HCT116 (cell line): ENCODE results near the gene SH3TC1. TPM values are rescaled to one million over a fixed set of nuclear protein-coding genes. Genes with fewer than 3 reads are reported as not detected.

ENCODE experiments used
- ATAC-seq: fragments of 200-7000 bp; cut with Tn5 transposase; 2 replicates; pipeline ENCODE4 v1.9.1; 2020; ENCODE audit warnings: mild to moderate bottlenecking, moderate library complexity
- BruUV-seq: library from RNA; stranded (reverse); fragments of 400-500 nt; replicated peaks from 2 replicates; lab custom pipeline; 2021; lab: Mats Ljungman, UMichigan
- CTCF ChIA-PET: fragments of 300-600 bp; sonication (Branson Sonifier 250); formaldehyde crosslinking; loops from one replicate; lab custom pipeline; 2021; ENCODE audit warnings: antibody characterized with exemption; lab: Charles Lee
- POLR2A ChIA-PET: fragments of 300-600, 350-600 bp; sonication (Branson Sonifier 250); formaldehyde crosslinking; loops from one replicate; lab custom pipeline; 2021; ENCODE audit warnings: antibody characterized with exemption; lab: Charles Lee
- RAD21 ChIA-PET, 2 experiments: fragments of 300-600 bp; sonication (Branson Sonifier 250); formaldehyde crosslinking; loops; one replicate each; lab custom pipeline; 2023; ENCODE audit warnings: low total read pairs in 2 of 2; ENCODE audit not compliant: uncharacterized antibody in 2 of 2, unreplicated experiment in 2 of 2, low non-redundant PET in 1 of 2; lab: Charles Lee
- DNase-seq: peaks from one replicate; pipeline ENCODE4 v3.0.0-alpha.2; 2010; ENCODE audit warnings: low read depth, low spot score
- H2AFZ ChIP-seq: fragments of 200-600 bp; shearing (Covaris generic), sonication (generic); 2 replicates; pipeline ENCODE4 v1.6.1; 2017; ENCODE audit warnings: low read depth, mixed run types, mixed read lengths, antibody characterized with exemption, low read length; ENCODE audit not compliant: poor library complexity, severe bottlenecking
- H3K27ac ChIP-seq: 2 replicates; pipeline ENCODE4 v1.5.1; 2012; ENCODE audit warnings: low read depth, low read length
- H3K27me3 ChIP-seq: fragments of 200-600 bp; sonication (generic); 2 replicates; pipeline ENCODE4 v1.6.1; 2016; ENCODE audit warnings: mixed run types, low read length, mixed read lengths; ENCODE audit not compliant: insufficient read depth
- H3K36me3 ChIP-seq, 2 experiments: fragments of 200-500 bp in 1 of 2; fragments of 200-600 bp in 1 of 2; sonication (Bioruptor generic) in 1 of 2; sonication (generic) in 1 of 2; 2 replicates each; pipeline versions ENCODE4 v1.5.1 to v1.6.1; 2014 to 2016; ENCODE audit warnings: low read length in 2 of 2, inconsistent platforms in 1 of 2, mixed read lengths in 1 of 2, mixed run types in 1 of 2; ENCODE audit not compliant: insufficient read depth in 2 of 2, control insufficient read depth in 1 of 2
- H3K4me1 ChIP-seq, 2 experiments: fragments of 200-600 bp in 1 of 2; sonication (generic) in 1 of 2; 2 replicates each; pipeline versions ENCODE4 v1.5.1 to v1.6.1; 2012 to 2017; ENCODE audit warnings: low read length in 2 of 2, inconsistent platforms in 1 of 2, mild to moderate bottlenecking in 1 of 2, mixed read lengths in 1 of 2, mixed run types in 1 of 2, moderate library complexity in 1 of 2; ENCODE audit not compliant: insufficient read depth in 2 of 2, control insufficient read depth in 1 of 2
- H3K4me2 ChIP-seq: fragments of 200-600 bp; sonication (generic); 2 replicates; pipeline ENCODE4 v1.6.1; 2017; ENCODE audit warnings: mixed run types, low read length, mixed read lengths
- H3K4me3 ChIP-seq, 2 experiments: fragments of 200-600 bp in 1 of 2; sonication (generic) in 1 of 2; replicated peaks in 1 of 2; 2 replicates each; pipeline ENCODE4 v1.5.1; 2011 to 2016; ENCODE audit warnings: low read length in 2 of 2, control low read depth in 1 of 2, low read depth in 1 of 2, mild to moderate bottlenecking in 1 of 2, mixed read lengths in 1 of 2, mixed run types in 1 of 2
- H3K79me2 ChIP-seq: fragments of 200-600 bp; sonication (generic); 2 replicates; pipeline ENCODE4 v1.6.1; 2017; ENCODE audit warnings: mild to moderate bottlenecking, mixed run types, low read length, moderate library complexity, mixed read lengths; ENCODE audit not compliant: insufficient read depth
- H3K9ac ChIP-seq: fragments of 200-600 bp; sonication (generic); 2 replicates; pipeline ENCODE4 v1.6.1; 2016; ENCODE audit warnings: low read length, mixed read lengths
- H3K9me2 ChIP-seq: fragments of 200-600 bp; sonication (generic), shearing (Covaris generic); 2 replicates; pipeline ENCODE4 v1.6.1; 2017; ENCODE audit warnings: mixed run types, mild to moderate bottlenecking, moderate library complexity; ENCODE audit not compliant: insufficient read depth
- H3K9me3 ChIP-seq, 2 experiments: fragments of 200-500 bp in 1 of 2; fragments of 200-600 bp in 1 of 2; sonication (Bioruptor generic) in 1 of 2; sonication (generic) in 1 of 2; 2 replicates each; pipeline ENCODE4 v1.6.1; 2014 to 2017; ENCODE audit warnings: low read length in 2 of 2, mixed read lengths in 2 of 2, inconsistent platforms in 1 of 2, low read depth in 1 of 2, mild to moderate bottlenecking in 1 of 2, mixed run types in 1 of 2, moderate library complexity in 1 of 2; ENCODE audit not compliant: control insufficient read depth in 1 of 2, insufficient read depth in 1 of 2
- H4K20me1 ChIP-seq: fragments of 200-600 bp; sonication (generic), shearing (Covaris generic); 2 replicates; pipeline ENCODE4 v1.6.1; 2017; ENCODE audit warnings: mixed run types, mild to moderate bottlenecking, moderate library complexity; ENCODE audit not compliant: insufficient read depth
- CEBPB ChIP-seq: IDR thresholded peaks from 2 replicates; pipeline ENCODE4 v1.6.1; 2012; ENCODE audit warnings: low read depth
- EGR1 ChIP-seq: IDR thresholded peaks from 2 replicates; pipeline ENCODE4 v1.6.1; 2012; ENCODE audit warnings: low read depth
- ELF1 ChIP-seq: IDR thresholded peaks from 2 replicates; pipeline ENCODE4 v1.6.1; 2012; ENCODE audit warnings: low read depth, borderline replicate concordance
- FOSL1 ChIP-seq: IDR thresholded peaks from 2 replicates; pipeline ENCODE4 v1.6.1; 2012; ENCODE audit warnings: low read depth
- POLR2A ChIP-seq: IDR thresholded peaks from 2 replicates; pipeline ENCODE4 v1.7.0; 2011; ENCODE audit warnings: borderline replicate concordance; ENCODE audit not compliant: insufficient read depth, insufficient read length; ENCODE audit errors: extremely low read depth
- POLR2AphosphoS5 ChIP-seq: IDR thresholded peaks from 2 replicates; pipeline ENCODE4 v1.6.1; 2011; ENCODE audit warnings: mild to moderate bottlenecking, low read depth, low read length, moderate library complexity
- SRF ChIP-seq: IDR thresholded peaks from 2 replicates; pipeline ENCODE4 v1.6.1; 2012; ENCODE audit warnings: low read depth
- ZNF274 ChIP-seq: fragments of 200-500 bp; sonication (Bioruptor generic); IDR thresholded peaks from 2 replicates; pipeline ENCODE4 v1.6.1; 2014; ENCODE audit warnings: mild to moderate bottlenecking, low read depth, low read length, inconsistent platforms
- intact Hi-C: fragments of 100-400 bp; cut with micrococcal nuclease; formaldehyde crosslinking; loops from 2 replicates; pipeline ENCODE4 v1.10.0; 2022
- total RNA-seq: library from RNA; stranded (reverse); gene quantifications from one replicate; pipeline ENCODE4 v1.2.1, GENCODE V29; 2021; ENCODE audit not compliant: unreplicated experiment
- TF ChIP-seq, protein P1 (sequence below): IDR thresholded peaks from 2 replicates; pipeline ENCODE4 v1.6.1; 2012
- TF ChIP-seq, protein P2 (sequence below), 3 experiments: fragments of 200-600 bp in 1 of 3; sonication (generic) in 1 of 3; IDR thresholded peaks in 2 of 3; conservative IDR thresholded peaks in 1 of 3; 2 replicates each; pipeline ENCODE4 v1.5.1; 2012 to 2017; ENCODE audit warnings: low read depth in 2 of 3, low read length in 2 of 3, antibody characterized with exemption in 1 of 3, borderline replicate concordance in 1 of 3, control low read depth in 1 of 3, mild to moderate bottlenecking in 1 of 3, mixed read lengths in 1 of 3, mixed run types in 1 of 3, moderate library complexity in 1 of 3; ENCODE audit not compliant: insufficient read depth in 1 of 3

SH3TC1 gene
- total RNA-seq, 1 experiment from 2014 or later: 12.5 TPM

DNA sequence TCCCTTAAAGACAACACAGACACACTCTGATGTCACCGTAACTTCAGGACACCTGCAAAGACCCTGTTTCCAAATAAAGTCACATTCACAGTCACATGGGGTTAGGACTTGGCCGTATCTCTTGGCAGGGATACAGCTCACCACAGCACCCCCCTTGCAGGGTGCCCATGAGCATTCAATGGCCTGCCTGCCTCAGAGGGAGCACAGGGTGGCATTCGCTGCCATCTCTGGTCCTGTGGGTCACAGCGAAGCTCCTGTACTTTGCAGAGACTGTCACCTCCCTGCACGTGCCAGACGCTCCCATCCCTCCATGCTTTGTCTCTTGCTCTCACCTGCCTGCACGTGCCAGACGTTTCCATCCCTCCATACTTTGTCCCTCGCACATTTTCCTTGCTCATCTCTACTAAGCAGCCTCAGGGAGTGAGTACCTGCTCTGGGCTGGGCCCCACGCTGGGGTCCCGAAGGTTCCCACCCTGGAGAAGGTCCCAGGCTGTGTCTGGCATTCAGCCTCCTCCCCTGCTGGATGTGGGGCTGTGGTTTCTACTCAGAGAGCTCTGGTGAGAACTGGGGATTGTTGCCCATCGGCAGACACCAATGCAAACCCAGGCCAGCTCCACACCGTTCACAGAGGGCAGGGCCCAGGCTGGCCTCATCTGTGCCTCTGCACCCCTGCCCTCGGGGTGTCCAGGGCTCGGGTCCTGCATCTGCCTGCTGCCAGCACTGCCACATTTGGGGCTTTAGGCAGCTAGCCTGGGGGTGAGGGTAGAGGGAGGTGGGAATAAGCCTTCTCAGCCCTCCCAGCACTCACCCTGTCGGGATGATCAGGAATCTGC lies 86.3 kb downstream of the SH3TC1 start:
- POLR2A ChIA-PET: no interaction called here

DNA sequence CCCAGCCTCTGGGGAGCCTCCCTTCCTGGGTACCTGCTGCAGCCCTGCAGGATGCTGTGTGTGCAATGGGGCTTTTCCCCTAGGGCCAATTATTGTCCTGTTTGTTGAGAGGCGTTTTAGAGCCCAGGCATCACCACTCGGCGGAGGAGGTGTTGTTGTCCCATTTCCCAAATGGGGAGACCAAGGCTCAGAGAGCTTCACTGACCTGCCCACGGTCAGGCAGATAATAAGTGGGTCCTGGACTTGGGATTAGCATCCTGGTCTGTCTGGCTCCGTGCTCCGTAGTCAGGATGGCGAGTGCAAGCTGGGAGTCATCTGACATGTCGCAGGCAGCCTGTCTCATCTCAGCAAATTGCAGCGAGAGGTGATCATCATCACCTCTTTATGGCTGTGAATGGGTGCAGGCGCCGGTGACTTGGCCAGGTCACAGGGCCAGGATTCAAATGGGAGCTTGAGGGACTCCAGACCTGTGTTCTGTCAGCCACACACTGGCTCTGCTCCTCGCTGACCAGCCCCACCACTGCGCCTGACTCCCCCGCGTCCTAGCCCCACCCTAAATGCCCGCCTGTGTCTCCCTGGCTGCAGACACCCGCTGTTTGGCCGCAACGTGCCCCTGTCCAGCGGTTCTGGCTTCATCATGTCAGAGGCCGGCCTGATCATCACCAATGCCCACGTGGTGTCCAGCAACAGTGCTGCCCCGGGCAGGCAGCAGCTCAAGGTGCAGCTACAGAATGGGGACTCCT lies 87.1 kb downstream of the SH3TC1 start:
- POLR2A ChIA-PET: no interaction called here

More for the DNA sequence above, 86.3 kb downstream of the SH3TC1 start:
- ChIA-PET RAD21 (no interaction called here), CTCF (no interaction called here)
- no peaks in the 10 kb centered on the region for H3K9me2 ChIP-seq
- no peaks in the 10 kb centered on the region for H4K20me1 ChIP-seq
- H3K4me3 ChIP-seq: no peak overlapping the region
- H2AFZ ChIP-seq: no peak overlapping the region
- no peaks in the 10 kb centered on the region for H3K36me3 ChIP-seq
- H3K9me3 ChIP-seq: no peaks in the 10 kb centered on the region
- no peak for DNase-seq
- H3K27ac ChIP-seq: no peak overlapping the region
- H3K27me3 ChIP-seq: no peaks in the 10 kb centered on the region
- intact Hi-C loops: no loop called here
- no peak overlapping the region for H3K9ac ChIP-seq
- H3K4me1 ChIP-seq: no peaks in the 10 kb centered on the region
- no peak for ATAC-seq
- TF ChIP-seq CEBPB (no peak), FOSL1 (no peak), ZNF274 (no peak)
- TF ChIP-seq, protein P1, sequence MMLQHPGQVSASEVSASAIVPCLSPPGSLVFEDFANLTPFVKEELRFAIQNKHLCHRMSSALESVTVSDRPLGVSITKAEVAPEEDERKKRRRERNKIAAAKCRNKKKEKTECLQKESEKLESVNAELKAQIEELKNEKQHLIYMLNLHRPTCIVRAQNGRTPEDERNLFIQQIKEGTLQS: no peak
- H3K4me2 ChIP-seq: no peak overlapping the region
- no peaks in the 10 kb centered on the region for H3K79me2 ChIP-seq
- no TSS peak for BruUV-seq

More for the DNA sequence above, 87.1 kb downstream of the SH3TC1 start:
- Histone ChIP-seq H3K9me2 (no peaks in the 10 kb centered on the region), H3K36me3 (no peaks in the 10 kb centered on the region), H3K9me3 (no peaks in the 10 kb centered on the region), H3K27me3 (no peaks in the 10 kb centered on the region), H3K79me2 (no peaks in the 10 kb centered on the region), H3K27ac (no peak overlapping the region), H3K4me3 (no peak overlapping the region), H3K4me1 (no peaks in the 10 kb centered on the region), H4K20me1 (no peaks in the 10 kb centered on the region), H2AFZ (no peak overlapping the region), H3K9ac (no peak overlapping the region), H3K4me2 (no peak overlapping the region)
- intact Hi-C loops: no loop called here
- ChIA-PET RAD21 (no interaction called here), CTCF (no interaction called here)
- TF ChIP-seq CEBPB (no peak), POLR2A (no peak), SRF (no peak), POLR2AphosphoS5 (no peak), ELF1 (no peak), EGR1 (no peak)
- TF ChIP-seq, protein P2, sequence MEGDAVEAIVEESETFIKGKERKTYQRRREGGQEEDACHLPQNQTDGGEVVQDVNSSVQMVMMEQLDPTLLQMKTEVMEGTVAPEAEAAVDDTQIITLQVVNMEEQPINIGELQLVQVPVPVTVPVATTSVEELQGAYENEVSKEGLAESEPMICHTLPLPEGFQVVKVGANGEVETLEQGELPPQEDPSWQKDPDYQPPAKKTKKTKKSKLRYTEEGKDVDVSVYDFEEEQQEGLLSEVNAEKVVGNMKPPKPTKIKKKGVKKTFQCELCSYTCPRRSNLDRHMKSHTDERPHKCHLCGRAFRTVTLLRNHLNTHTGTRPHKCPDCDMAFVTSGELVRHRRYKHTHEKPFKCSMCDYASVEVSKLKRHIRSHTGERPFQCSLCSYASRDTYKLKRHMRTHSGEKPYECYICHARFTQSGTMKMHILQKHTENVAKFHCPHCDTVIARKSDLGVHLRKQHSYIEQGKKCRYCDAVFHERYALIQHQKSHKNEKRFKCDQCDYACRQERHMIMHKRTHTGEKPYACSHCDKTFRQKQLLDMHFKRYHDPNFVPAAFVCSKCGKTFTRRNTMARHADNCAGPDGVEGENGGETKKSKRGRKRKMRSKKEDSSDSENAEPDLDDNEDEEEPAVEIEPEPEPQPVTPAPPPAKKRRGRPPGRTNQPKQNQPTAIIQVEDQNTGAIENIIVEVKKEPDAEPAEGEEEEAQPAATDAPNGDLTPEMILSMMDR (IDR thresholded peaks at IDR 0.05 in 2 of 3, conservative IDR thresholded peaks at IDR 0.05 in 1 of 3; ENCODE audit: borderline replicate concordance in 1 of 3, insufficient read depth in 1 of 3, low read depth in 2 of 3, low read length in 2 of 3): no peak
- ATAC-seq (no peak), DNase-seq (no peak)
- BruUV-seq: no TSS peak
